ENCODE data around the gene HS3ST4. TPM values are rescaled to one million over a fixed set of nuclear protein-coding genes. Genes with fewer than 3 reads are reported as not detected.

The HS3ST4 gene
- total and polyA plus RNA-seq, 2 of the 4 experiments (the other 2 are of a cell fraction), result not detected

GRCh38 chr16:25730396-25730795, 38.6 kb downstream of the HS3ST4 start:
- WGBS, 2 experiments (ENCODE audit: extremely low coverage in 2 of 2, insufficient read length in 1 of 2), result 21 to 80% methylated on average over 1 to 2 of the region's 3 CpGs
- H2BK15ac ChIP-seq (ENCODE audit: low read depth, low read length), result no peak overlapping the region
- no peak overlapping the region for H3K18ac ChIP-seq (ENCODE audit: low read depth, low read length)
- TF ChIP-seq CTCF (conservative IDR thresholded peaks at IDR 0.05; ENCODE audit: low read depth, low read length) (no peak), MAZ (IDR thresholded peaks at IDR 0.05; ENCODE audit: borderline replicate concordance, low read depth, low read length) (no peak), RCOR1 (IDR thresholded peaks at IDR 0.05; ENCODE audit: insufficient replicate concordance, low read length) (no peak), MXI1 (IDR thresholded peaks at IDR 0.05; ENCODE audit: borderline replicate concordance, low read depth, low read length) (no peak), SMC3 (IDR thresholded peaks at IDR 0.05; ENCODE audit: low read depth, low read length) (no peak), CEBPB (IDR thresholded peaks at IDR 0.05; ENCODE audit: low read depth, low read length) (no peak), CHD1 (IDR thresholded peaks at IDR 0.05; ENCODE audit: low read depth, low read length) (no peak), USF2 (IDR thresholded peaks at IDR 0.05; ENCODE audit: low read depth, low read length) (no peak), MAFK (IDR thresholded peaks at IDR 0.05; ENCODE audit: low read depth, low read length) (no peak), ELK1 (IDR thresholded peaks at IDR 0.05; ENCODE audit: borderline replicate concordance, low read depth, low read length) (no peak), NFE2L2 (IDR thresholded peaks at IDR 0.05; ENCODE audit: low read depth, low read length) (no peak), RFX5 (IDR thresholded peaks at IDR 0.05; ENCODE audit: low read depth, low read length) (no peak), RAD21 (IDR thresholded peaks at IDR 0.05; ENCODE audit: low read length) (no peak), BHLHE40 (IDR thresholded peaks at IDR 0.05; ENCODE audit: low read depth, low read length) (no peak), FOS (IDR thresholded peaks at IDR 0.05; ENCODE audit: low read depth, low read length) (no peak), POLR2A (IDR thresholded peaks at IDR 0.05; ENCODE audit: low read depth, low read length) (no peak)
- H3K4me3 ChIP-seq (ENCODE audit: insufficient read depth, low read depth, low read length), result no peak overlapping the region
- H3K79me1 ChIP-seq (ENCODE audit: low read depth in 1 of 2, low read length in 2 of 2), result no peaks in the 10 kb centered on the region
- dilution Hi-C loops (cut with HindIII; ENCODE audit: low sequenced_read_pairs, unreplicated experiment), result no loop called here
- H3K36me3 ChIP-seq (ENCODE audit: control insufficient read depth, insufficient read depth, low read length), result no peaks in the 10 kb centered on the region
- H3K4me2 ChIP-seq (ENCODE audit: low read depth, low read length), result no peak overlapping the region
- peaks cover 4% of the 10 kb centered on the region; the same call in 1 of the 2 replicates for H3K9me3 ChIP-seq (ENCODE audit: control insufficient read depth, insufficient read depth, low read length)
- ATAC-seq (ENCODE audit: low read depth) (no peak), DNase-seq (no peak)
- H3K23ac ChIP-seq (ENCODE audit: low read depth, low read length), result no peak overlapping the region
- no peak overlapping the region for H3K9ac ChIP-seq (ENCODE audit: low read depth, low read length)
- no peak overlapping the region for H4K91ac ChIP-seq (ENCODE audit: insufficient read depth, low read depth, low read length)
- no peak overlapping the region for H3K14ac ChIP-seq (replicated peaks; ENCODE audit: low read depth, low read length)
- no peaks in the 10 kb centered on the region for H4K20me1 ChIP-seq (ENCODE audit: insufficient read depth, low read length)
- no peak overlapping the region for H2AK5ac ChIP-seq (ENCODE audit: low read depth, low read length)
- H4K8ac ChIP-seq (ENCODE audit: low read depth in 2 of 2, low read length in 2 of 2), result no peak overlapping the region
- no peak overlapping the region for H3K56ac ChIP-seq (ENCODE audit: extremely low read depth, insufficient read depth, low read length)
- POLR2A ChIA-PET (ENCODE audit: unreplicated experiment), result no interaction called here
- no peak overlapping the region for H2AFZ ChIP-seq (replicated peaks; ENCODE audit: low read length, poor library complexity)
- no peaks in the 10 kb centered on the region for H3K9me1 ChIP-seq (ENCODE audit: insufficient read depth, low read length)
- BruUV-seq (replicated peaks), result no TSS peak
- H2BK5ac ChIP-seq (ENCODE audit: low read depth, low read length, poor library complexity, severe bottlenecking), result no peak overlapping the region
- no peak overlapping the region for H2BK120ac ChIP-seq (ENCODE audit: low read depth, low read length)
- H3K27me3 ChIP-seq (ENCODE audit: control insufficient read depth, insufficient read depth, low read length), result no peaks in the 10 kb centered on the region
- in situ Hi-C loops (cut with MboI; ENCODE audit: low sequenced_read_pairs), result no loop called here
- H4K5ac ChIP-seq (ENCODE audit: low read depth, low read length), result no peak overlapping the region
- H3K4me1 ChIP-seq (ENCODE audit: control insufficient read depth, insufficient read depth, low read length), result no peaks in the 10 kb centered on the region
- H3K4ac ChIP-seq (ENCODE audit: low read depth, low read length), result no peak overlapping the region
- no peak overlapping the region for H2BK20ac ChIP-seq (ENCODE audit: low read depth, low read length)
- no peak overlapping the region for H2AK9ac ChIP-seq (replicated peaks; ENCODE audit: low read depth, low read length, poor library complexity)
- CTCF ChIA-PET, result no interaction called here
- intact Hi-C loops (cut with micrococcal nuclease), result no loop called here
- no peak overlapping the region for H3K27ac ChIP-seq (ENCODE audit: insufficient read depth, low read length)

Measured in IMR-90 (cell line).